NCI-H2081 treated with DMSO at 0.1 percent for 48 hours (cell line): Measurements from ENCODE around the gene SIPA1L3.
"Not testable (repeated sequence)": the region's sequence is repeated elsewhere in the genome, so short reads cannot be mapped to it uniquely, and the experiment has no call there.

Experiments
- DNase-seq: peaks from one replicate; lab custom pipeline; 2025; lab: John Stamatoyannopoulos, UW

SIPA1L3 gene

DNA sequence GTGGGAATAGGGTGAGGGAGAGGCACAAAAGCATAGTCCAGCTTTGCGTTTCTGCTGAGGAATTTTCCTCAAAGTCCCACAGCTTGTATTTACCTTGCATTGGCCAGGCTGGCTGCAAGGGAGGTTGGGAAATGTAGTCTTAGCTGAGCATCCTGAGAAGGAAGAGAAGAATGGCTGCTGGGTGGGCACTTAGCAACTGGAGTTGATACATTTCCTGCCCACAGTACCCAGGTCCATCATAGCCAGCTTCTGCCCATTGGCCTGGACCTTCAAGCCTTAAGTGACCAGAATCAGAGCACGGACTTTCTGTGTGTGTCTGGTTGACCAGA, 112.4 kb downstream of the SIPA1L3 start:
- no peak for DNase-seq

DNA sequence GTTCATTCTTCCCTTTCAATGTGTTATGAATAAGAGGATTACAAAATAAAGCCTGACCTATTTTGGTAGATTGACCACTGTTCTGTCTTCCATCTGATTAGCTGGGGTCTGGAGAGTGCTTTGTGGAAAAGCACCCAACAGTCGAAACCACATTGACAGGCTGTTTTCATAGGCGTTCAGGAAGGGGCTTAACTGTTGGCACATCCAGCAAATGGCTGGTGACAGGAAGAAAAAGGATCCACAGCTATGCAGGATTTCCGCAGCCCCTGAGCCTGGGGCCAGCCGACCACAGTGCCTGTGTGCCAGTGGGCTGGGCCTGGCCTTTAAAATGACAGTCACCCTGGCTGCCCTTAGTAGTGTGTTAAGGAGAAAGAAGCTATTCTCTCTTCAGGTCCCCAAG, 113.3 kb downstream of the SIPA1L3 start:
- no peak for DNase-seq

DNA sequence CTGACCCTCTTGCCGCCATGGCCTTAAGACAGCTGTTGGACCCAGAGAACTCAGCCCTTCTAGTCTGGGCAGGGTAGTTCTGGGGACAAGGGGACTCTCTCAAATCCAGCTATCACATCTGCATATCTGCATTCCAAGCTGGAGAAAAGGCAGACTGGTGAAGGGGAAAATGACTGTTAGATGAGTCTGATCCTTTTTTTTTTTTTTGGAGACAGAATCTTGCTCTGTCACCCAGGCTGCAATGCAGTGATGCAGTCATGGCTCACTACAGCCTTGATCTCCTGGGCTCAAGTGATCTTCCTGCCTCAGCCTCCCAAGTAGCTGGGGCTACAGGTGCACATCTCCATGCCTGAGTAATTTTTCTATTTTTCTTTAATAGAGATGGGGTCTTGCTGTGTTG, 114.3 kb downstream of the SIPA1L3 start:
- DNase-seq, result no peak

DNA sequence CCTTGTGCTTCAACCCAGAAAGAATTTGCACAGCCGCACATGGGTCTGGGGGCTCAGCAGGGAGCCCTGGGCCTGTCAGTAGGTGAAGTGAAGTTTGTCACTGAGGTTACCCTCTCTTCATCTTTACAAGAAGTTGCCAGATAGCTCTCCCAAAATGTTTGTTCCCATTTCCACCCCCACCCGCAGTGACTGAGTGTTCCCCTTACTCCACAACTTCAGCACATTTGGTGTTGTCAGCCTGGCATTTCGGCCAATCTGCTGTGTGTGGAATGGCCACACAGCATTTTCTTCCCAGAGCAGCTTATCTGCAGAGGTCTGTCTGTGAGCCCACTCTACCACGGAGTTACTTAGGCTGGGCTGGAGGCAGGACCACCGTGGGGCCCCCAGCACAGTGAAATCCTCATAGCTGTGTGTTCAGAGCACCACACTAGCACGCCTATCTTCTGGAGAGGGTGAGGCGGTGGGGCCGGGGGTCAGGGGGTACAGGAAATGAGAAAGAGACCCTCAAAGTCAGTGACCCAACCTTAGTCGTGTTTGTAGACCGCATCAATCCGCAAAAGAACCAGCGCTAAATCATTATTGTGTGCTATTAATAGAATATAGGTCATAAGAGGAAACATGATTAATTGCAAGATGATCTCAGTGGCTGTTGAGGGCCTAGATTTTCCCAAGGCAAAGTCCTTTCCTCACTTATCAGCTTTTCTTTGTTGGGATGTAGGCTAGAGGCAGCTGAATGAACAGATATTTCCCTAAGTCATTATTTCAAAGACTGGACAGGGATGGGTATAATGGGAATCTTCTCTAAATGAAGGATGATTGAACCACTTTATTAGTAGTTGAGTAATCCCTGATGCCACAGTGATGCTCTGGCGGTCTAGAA, 116.0 kb downstream of the SIPA1L3 start:
- DNase-seq, result no peak

DNA sequence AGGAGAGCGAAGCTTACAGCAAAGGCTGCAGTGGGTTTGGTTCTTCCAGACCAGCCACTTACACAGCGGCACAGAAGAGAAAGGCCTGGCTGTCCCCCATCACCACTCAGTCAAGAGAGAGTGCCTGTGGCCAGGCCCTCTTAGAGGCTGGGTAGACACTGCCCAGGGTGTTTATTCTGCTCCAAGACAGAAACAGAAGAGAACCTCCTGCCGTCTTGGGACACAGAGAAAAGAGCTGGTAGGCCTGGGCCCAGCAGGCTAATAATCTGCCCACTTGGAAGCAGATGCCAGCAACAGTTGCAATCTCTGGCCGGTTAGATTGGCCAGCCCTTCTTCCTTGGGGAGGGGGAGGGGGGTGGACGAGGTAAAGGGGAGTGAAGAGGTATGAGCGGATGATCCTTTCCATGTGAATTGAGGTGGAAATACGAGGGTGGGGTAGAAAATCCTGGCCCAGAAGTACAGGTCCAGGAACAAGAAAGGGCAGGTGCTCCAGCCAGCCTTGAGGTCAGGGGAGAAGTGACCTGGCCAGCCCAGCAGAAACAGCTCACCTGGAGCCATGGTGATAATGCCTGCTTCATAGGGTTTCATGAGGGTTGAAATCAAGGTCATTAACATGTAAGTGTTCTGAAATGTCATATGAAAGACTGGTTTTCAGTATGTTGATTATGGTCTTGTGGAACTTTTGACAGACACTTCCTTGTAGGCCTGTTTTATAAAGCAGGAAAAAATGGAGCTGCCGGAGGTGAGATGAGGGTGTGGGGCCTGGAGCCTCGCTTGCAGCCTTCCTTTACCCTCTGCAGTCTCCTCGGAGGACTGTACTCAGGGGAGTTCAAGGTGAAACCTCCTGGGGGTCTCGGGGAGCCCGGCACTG, 116.9 kb downstream of the SIPA1L3 start:
- DNase-seq, result no peak

DNA sequence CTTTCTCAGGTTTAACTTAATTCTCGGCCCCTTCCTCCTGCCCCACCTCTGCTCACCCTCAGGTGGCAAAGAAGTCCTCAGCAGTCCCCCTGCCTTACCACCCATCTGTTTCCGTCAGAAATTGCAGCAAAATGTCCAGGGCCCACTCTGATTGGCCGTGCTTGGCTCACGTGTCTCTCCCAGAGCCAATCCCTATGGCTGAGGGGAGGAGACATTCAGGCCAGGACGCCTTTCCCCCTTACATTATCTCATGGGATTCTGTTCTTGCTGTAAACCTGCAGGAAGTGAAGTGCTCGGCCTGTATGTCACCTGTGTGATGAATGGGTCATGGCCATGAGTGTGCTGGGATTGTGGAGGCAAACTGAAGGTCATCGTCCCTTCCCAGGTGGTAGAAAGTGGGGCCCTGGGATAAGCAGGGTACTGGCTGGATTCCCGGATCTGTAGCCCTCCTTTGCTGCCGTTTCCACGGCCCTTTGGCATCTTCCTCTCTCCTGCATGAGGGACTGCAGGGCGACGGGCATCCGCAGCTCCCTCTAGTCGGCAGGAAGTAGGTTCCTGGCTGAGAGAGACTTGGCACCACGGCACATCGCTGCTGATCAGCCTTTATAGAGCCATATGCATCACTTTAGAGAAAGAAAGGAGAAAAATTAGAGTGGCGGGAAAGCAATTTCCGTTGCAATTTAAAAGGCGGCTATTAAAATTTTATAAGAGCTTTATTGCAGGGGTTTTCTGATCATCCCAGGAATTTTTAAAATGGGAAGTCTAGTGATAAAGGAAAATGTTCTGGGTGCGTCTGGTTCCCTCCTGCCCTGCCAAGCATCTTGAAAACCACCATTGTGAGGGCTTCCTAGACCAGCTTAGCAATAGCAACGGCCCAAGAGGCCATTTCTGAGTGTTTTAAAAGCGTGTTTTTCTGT, 118.2 kb downstream of the SIPA1L3 start:
- DNase-seq, result no peak

DNA sequence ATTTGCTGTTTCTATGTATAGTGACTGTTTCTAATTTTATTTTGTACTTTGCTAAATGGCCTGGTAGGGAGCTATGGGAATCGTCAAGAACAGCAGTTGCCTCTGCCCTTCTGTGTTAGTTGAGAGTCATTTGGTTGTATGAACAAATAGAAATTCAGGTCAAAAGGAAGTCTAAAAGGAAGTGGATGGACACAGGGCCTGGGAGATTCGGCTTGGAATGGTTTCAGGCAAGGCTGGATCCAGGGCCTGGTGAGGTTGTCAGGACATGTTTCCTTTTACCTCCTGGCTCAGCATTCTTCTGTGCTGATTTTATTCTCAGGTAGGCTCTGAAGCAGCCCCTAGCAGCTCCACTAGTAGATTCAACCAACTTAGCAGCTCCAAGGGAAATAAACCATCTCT, 118.9 kb downstream of the SIPA1L3 start:
- no peak for DNase-seq

DNA sequence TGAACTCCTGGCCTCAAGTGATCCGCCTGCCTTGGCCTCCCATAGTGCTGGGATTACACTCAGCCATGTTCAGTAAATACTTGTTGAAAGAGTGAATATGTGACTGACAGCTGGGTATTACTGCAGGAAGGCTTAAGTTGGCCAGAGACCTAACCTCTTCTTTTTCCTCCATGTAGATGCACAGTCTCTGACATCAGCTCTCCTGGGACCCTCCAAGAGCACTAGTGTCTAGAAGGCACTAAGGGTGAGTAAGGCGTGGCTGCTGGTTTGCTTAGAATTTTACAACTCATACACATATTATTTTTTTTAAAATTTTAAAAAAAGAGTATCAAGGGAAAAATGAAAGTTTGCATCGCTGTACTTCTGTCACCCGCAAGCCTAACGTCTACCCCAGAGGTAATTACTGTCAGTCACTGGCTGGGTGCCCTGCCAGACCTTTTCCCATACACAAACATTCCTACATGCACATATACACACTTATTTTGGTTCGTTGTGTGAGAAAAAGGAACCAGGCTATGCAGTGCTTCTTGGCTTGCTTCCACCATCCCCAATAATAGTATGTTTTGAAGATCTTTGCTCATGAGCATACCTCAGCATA, 122.0 kb downstream of the SIPA1L3 start:
- DNase-seq, result no peak

DNA sequence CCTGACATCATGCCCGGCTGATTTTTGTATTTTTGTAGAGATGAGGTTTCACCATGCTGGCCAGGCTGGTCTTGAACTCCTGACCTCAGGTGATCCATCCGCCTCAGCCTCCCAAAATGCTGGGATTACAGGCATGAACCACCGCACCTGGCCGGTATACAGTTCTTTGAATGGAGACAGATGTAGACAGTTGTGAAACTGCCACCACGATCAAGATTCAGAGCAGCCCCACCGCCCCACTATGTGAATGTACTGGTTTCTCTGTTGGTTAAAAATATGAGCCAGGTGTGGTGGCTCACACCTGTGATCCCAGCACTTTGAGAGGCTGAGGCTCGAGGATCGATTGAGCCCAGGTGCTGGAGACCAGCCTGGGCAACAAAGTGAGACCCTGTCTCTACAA, 123.0 kb downstream of the SIPA1L3 start:
- DNase-seq, result not testable (repeated sequence)

DNA sequence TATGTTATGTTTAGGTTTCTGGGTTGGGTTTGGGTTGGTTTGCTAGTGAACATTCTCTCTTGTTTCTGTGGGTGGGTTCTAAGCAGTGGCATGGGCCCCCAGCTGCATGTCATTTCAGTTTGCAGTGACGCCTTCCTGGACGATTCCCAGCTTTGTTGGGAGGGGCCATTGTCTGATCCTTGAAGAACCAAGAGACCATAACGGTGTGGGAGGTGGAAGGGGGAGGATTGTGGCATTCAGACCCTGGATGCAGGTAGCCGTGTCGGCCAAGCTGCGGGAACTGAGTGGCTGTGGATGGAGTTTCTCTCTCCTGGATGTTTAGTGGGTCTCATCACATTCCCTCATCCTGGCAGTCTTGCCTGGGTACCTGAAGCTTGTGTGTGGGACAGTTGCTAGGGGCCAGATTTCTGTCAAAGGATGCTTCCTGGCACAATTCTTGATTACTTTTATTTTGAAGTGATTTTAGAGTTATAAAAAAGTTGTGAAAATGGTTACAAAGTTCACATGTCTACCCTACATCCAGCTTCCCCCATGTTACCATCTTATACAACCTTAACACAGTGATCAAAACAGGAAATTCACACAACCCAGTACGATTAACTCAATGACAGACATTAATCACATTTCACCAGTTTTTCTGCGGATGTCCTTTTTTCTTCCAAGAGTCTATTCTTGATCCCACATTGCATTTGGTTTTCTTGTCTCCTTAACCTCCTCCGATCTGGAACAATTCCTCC, 123.8 kb downstream of the SIPA1L3 start:
- DNase-seq, result no peak

DNA sequence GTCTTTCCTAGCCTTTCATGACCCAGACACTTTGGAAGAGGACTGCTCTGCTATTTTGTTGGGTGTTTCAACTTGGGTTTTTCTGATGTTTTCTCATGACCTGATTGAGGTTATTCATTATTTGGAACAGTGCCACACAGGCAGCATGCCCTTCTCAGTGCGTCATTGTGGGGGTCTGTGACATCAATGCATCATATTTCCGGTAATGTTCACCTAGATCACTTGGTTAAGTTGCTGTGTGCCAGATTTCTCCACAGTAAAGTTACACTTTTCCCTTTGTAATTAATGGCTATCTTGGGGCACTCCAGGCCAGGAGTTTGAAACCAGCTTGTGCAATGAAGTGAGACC, 124.4 kb downstream of the SIPA1L3 start:
- no peak for DNase-seq

DNA sequence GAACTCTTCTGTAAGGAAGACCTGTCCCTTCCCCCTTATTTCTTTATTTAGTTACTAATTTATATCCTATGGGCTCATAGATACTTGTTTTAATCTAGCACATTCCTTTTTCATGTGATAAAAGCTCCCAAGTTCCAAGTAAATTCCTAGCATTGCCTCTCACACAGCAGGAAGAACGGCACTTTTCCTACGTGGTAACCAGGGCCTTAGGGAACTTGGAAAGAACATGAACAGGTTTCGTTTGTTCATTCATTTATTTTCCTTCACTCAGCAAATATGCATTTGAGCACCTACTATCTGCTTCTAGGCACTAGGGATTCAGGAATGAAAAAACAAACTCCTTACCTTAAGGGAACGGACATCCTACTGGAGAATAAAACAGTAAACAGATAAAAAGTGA, 125.1 kb downstream of the SIPA1L3 start:
- no peak for DNase-seq

DNA sequence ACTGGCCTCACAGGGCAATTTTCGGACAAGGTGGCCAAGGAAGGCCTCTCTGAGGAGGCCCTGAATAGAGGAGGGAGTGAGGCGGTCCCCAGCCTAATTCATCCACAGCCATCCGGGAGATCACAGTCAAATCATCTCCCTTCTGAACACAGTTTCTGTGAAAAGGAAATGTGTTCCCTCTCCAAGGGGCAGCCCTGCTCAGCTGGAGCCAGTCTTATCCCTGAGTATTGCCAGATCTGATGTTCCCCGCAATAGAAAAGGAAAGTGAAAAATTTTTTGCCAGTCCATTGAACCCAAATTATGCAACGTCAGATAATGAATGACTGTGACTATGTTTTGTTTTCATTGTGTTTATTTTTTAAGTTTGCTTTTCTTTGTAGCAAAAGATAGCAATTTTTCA, 125.9 kb downstream of the SIPA1L3 start:
- DNase-seq, result no peak

DNA sequence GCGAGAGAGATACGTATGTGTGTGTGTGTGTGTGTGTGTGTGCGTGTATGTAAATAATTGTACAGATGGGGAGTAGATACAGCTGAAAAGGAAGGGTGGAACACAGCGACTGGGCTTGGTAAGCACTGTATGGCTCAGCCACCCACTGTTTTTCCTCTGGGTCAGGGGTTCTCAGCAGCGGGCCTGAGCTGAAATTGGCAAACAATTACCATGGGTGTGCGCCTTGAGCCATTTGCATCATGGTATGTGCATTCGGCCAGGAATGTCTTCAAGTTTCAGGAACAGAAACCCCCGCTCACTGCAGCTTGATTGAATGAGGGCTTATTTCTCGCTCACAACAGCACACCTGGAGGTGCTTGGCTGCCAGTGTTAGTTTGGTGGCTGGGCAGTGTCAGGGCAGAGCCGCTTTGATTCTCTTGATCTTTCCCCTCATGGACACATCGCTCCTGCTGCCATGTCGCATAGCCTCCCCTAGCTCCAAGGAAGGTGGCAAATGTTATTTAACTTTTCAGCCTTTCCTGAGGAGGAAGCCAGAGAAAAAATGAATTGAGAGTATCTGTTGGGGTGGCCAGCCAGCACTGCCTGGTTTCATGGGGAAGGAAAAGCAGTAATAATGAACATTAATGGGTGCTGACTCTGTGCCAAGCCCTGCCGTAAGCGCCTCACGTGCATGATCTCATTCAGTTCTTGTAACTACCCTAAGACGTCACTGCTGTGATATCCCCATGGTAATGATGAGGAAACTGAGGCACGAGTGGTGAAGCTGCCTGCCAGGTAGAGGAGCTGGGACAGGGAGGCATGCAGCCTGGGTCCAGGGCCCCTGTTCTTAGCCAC, 126.9 kb downstream of the SIPA1L3 start:
- DNase-seq, result no peak

DNA sequence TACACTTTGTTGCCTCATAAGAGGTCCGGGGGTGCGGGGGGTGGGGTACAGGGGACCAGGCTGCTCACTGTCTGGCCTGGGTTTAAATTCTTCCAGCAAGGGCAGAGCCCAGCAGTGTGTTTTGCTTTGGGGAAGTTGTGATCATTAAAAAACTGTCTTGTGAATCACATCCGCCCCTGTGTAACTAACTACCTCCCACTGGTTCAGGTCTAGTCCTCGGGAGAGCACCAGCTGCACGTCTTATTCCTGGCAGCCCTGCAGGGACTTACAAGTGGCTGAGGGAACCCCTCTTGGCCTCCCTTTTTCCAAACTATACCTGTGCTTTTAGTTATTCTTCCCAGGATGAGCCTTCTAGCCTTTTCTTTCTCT, 127.5 kb downstream of the SIPA1L3 start:
- DNase-seq, result no peak

DNA sequence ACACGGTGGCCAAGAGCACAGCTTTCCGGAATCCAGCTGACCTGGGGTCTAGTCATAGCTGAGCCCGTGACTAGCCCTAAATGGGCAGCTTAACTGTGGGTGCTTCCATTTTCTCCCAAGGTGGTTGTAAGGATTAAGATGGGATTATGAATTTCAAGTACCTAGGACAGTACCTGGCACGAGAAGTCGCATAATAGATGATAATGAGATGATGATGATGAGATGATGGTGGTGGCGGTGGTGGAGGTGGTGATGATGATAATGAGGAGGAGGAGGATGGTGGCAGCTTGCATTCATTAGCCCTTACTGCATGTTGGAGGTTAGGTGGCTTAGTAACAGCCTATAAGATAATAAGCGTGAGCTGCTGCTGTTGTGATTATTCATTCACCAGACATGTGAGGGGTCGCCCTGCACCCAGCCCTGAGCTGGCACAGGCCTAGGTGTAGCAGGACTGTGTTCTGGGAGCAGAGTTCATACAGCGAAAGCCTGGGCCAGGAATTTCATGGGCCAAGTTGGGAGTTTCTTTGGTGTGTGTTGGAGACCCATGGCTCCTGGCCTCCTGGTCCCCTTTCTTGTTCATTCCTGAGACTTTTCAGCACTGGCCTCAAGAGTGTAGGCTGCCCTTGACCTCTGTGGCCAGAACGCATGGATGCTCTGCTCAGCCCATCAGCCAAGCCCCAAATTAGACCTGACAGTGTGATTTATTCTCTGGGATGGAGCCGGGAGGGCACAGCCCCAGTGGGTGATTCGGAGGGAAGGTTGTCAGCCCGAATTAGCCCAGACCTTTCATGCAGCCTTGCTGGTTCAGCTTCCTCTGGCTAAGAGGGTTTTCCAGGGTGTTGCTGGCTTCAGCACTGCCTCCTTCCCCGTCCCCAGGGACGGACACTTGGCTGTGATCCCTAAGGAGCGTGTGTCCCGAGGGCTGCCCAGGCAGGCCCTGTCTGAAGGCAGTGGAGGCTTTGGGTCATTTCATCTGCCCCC, 128.8 kb downstream of the SIPA1L3 start:
- DNase-seq, result no peak

DNA sequence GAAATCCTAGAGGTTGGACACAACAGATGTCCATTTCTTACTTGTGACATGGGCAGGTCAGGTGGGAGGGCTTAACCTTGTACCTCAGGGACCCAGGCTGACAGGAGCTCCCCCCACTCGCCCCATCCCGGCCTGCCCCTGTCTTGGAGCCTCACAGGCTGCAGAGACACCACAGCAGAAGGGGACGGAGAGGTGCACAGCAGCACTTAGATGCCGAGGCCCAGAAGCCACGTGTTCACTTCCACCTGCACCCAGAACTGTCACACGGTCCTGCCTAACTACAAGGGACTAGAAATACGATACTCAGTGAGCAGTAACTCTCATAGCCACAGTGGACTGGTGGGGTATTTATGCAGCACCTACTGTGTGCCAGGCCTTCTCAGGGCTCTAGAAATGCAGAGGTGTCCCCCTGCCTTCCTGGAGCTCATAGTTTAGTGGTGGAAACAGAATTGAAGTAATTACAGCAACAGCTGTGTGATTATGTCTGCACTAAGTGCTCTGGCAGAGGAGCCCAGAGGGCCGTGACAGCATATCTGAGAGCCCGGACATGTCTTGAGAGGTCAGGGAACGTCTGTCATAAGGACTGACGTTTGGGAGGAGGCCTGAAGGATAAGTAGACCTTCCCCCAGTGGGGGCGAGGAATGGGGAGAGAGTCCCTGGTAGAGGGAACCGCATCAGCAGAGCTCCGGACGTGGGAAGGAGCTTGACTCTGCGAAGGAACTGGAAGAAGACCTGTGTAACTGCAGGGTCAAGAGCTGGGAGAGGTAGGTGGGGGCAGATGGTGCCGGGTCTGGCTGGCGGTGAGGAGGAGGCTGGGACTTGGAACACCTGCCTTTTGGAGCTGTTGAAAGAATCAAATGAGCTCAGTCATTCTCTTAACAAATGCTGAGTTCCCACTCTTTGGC, 130.0 kb downstream of the SIPA1L3 start:
- no peak for DNase-seq

DNA sequence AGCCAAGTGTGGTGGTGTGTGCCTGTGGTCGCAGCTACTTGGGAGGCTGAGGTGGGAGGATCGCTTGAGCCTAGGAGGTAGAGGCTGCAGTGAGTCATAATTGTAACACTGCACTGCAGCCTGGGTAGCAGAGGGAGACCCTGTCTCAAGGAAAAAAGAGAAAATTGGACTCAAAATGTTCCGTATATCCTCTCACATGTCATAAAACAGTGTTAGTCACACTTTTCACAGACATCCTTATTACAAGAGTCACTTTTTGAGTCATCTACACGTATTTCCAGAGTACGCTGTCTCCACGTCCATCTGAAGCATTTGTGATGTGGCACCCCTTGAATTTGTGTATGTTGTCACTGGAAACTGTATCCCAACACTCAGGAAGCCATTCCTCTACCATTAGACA, 133.0 kb downstream of the SIPA1L3 start:
- DNase-seq, result no peak
